ENCODE data around the gene TUBA8.
A peak's percentile ranks its signal among the peaks of the same experiment; 100 is the strongest.
"Not testable (repeated sequence)": the region's sequence is repeated elsewhere in the genome, so short reads cannot be mapped to it uniquely, and the experiment has no call there.

The TUBA8 gene

GRCh38 chr22:18093661-18094060 lies 16.9 kb upstream of the TUBA8 start:
- H3K4me3 ChIP-seq (ENCODE audit: low read depth in 1 of 2, low read length in 2 of 2) = no peak overlapping the region

GRCh38 chr22:18095101-18095805 lies 15.4 kb upstream of the TUBA8 start:
- Histone ChIP-seq H3K4me1 (ENCODE audit: insufficient read depth, low read length) (peaks cover 10% of the 10 kb centered on the region), H3K9me3 (ENCODE audit: low read length) (no peaks in the 10 kb centered on the region), H3K9ac (ENCODE audit: low read length) (no peak overlapping the region), H3K27ac (ENCODE audit: low read depth, low read length) (no peak overlapping the region), H3K27me3 (ENCODE audit: control insufficient read depth in 1 of 2, insufficient read depth in 2 of 2, low read length in 2 of 2) (no peaks in the 10 kb centered on the region), H3K36me3 (ENCODE audit: insufficient read depth, low read length) (peaks cover 3% of the 10 kb centered on the region), H3K4me3 (ENCODE audit: low read depth in 1 of 2, low read length in 2 of 2) (no peak overlapping the region)

More at GRCh38 chr22:18093661-18094060, 16.9 kb upstream of the TUBA8 start:
- H3K9me3 ChIP-seq (ENCODE audit: low read length) = no peaks in the 10 kb centered on the region
- H3K4me1 ChIP-seq (ENCODE audit: insufficient read depth, low read length) = peaks cover 10% of the 10 kb centered on the region
- no peaks in the 10 kb centered on the region for H3K27me3 ChIP-seq (ENCODE audit: control insufficient read depth in 1 of 2, insufficient read depth in 2 of 2, low read length in 2 of 2)
- no peak overlapping the region for H3K27ac ChIP-seq (ENCODE audit: low read depth, low read length)
- no peak overlapping the region for H3K9ac ChIP-seq (ENCODE audit: low read length)
- H3K36me3 ChIP-seq (ENCODE audit: insufficient read depth, low read length) = peaks cover 12% of the 10 kb centered on the region

- H3K4me3 ChIP-seq (ENCODE audit: low read depth in 1 of 2, low read length in 2 of 2) = no peak overlapping the region
- H3K4me1 ChIP-seq (ENCODE audit: insufficient read depth, low read length) = peaks cover 7% of the 10 kb centered on the region
Observed at GRCh38 chr22:18096823-18097222, 13.8 kb upstream of the TUBA8 start.

GRCh38 chr22:18100781-18101180 lies 9.8 kb upstream of the TUBA8 start:
- Histone ChIP-seq H3K9me3 (ENCODE audit: low read length) (no peaks in the 10 kb centered on the region), H3K9ac (ENCODE audit: low read length) (no peak overlapping the region), H3K27ac (ENCODE audit: low read depth, low read length) (no peak overlapping the region), H3K4me1 (ENCODE audit: insufficient read depth, low read length) (no peaks in the 10 kb centered on the region), H3K4me3 (ENCODE audit: low read depth in 1 of 2, low read length in 2 of 2) (no peak overlapping the region), H3K27me3 (ENCODE audit: control insufficient read depth in 1 of 2, insufficient read depth in 2 of 2, low read length in 2 of 2) (no peaks in the 10 kb centered on the region), H3K36me3 (ENCODE audit: insufficient read depth, low read length) (no peaks in the 10 kb centered on the region)

More at GRCh38 chr22:18096823-18097222, 13.8 kb upstream of the TUBA8 start:
- Histone ChIP-seq H3K9me3 (ENCODE audit: low read length) (no peaks in the 10 kb centered on the region), H3K9ac (ENCODE audit: low read length) (no peak overlapping the region), H3K36me3 (ENCODE audit: insufficient read depth, low read length) (no peaks in the 10 kb centered on the region), H3K27ac (ENCODE audit: low read depth, low read length) (no peak overlapping the region), H3K27me3 (ENCODE audit: control insufficient read depth in 1 of 2, insufficient read depth in 2 of 2, low read length in 2 of 2) (no peaks in the 10 kb centered on the region)

- Histone ChIP-seq H3K27me3 (ENCODE audit: control insufficient read depth in 1 of 2, insufficient read depth in 2 of 2, low read length in 2 of 2) (no peaks in the 10 kb centered on the region), H3K4me3 (ENCODE audit: low read depth in 1 of 2, low read length in 2 of 2) (no peak overlapping the region), H3K4me1 (ENCODE audit: insufficient read depth, low read length) (no peaks in the 10 kb centered on the region), H3K36me3 (ENCODE audit: insufficient read depth, low read length) (no peaks in the 10 kb centered on the region), H3K9ac (ENCODE audit: low read length) (no peak overlapping the region), H3K27ac (ENCODE audit: low read depth, low read length) (no peak overlapping the region), H3K9me3 (ENCODE audit: low read length) (no peaks in the 10 kb centered on the region)
Observed at GRCh38 chr22:18101536-18101935, 9.1 kb upstream of the TUBA8 start.

- H3K9me3 ChIP-seq (ENCODE audit: low read length) = no peaks in the 10 kb centered on the region
- no peaks in the 10 kb centered on the region for H3K4me1 ChIP-seq (ENCODE audit: insufficient read depth, low read length)
- no peaks in the 10 kb centered on the region for H3K36me3 ChIP-seq (ENCODE audit: insufficient read depth, low read length)
- H3K27me3 ChIP-seq (ENCODE audit: control insufficient read depth in 1 of 2, insufficient read depth in 2 of 2, low read length in 2 of 2) = no peaks in the 10 kb centered on the region
- no peak overlapping the region for H3K27ac ChIP-seq (ENCODE audit: low read depth, low read length)
- no peak overlapping the region for H3K4me3 ChIP-seq (ENCODE audit: low read depth in 1 of 2, low read length in 2 of 2)
- H3K9ac ChIP-seq (ENCODE audit: low read length) = no peak overlapping the region
Observed at GRCh38 chr22:18103527-18104269, 6.9 kb upstream of the TUBA8 start.

- peaks cover 2% of the 10 kb centered on the region for H3K4me1 ChIP-seq (ENCODE audit: insufficient read depth, low read length)
- no peak overlapping the region for H3K9ac ChIP-seq (ENCODE audit: low read length)
- no peak overlapping the region for H3K4me3 ChIP-seq (ENCODE audit: low read depth in 1 of 2, low read length in 2 of 2)
- no peaks in the 10 kb centered on the region for H3K36me3 ChIP-seq (ENCODE audit: insufficient read depth, low read length)
- no peak overlapping the region for H3K27ac ChIP-seq (ENCODE audit: low read depth, low read length)
- H3K9me3 ChIP-seq (ENCODE audit: low read length) = no peaks in the 10 kb centered on the region
- H3K27me3 ChIP-seq (ENCODE audit: control insufficient read depth in 1 of 2, insufficient read depth in 2 of 2, low read length in 2 of 2) = peaks cover under 1 to 4% of the 10 kb centered on the region in 2 donors
Observed at GRCh38 chr22:18104566-18104965, 6.0 kb upstream of the TUBA8 start.

GRCh38 chr22:18105981-18106380 lies 4.6 kb upstream of the TUBA8 start:
- not testable (repeated sequence) for H3K4me3 ChIP-seq (ENCODE audit: low read depth in 1 of 2, low read length in 2 of 2); H3K36me3 ChIP-seq (ENCODE audit: insufficient read depth, low read length); H3K9me3 ChIP-seq (ENCODE audit: low read length); H3K27ac ChIP-seq (ENCODE audit: low read depth, low read length); H3K9ac ChIP-seq (ENCODE audit: low read length); H3K4me1 ChIP-seq (ENCODE audit: insufficient read depth, low read length)
- peaks cover 5 to 18% of the 10 kb centered on the region in 2 donors for H3K27me3 ChIP-seq (ENCODE audit: control insufficient read depth in 1 of 2, insufficient read depth in 2 of 2, low read length in 2 of 2)

- peaks cover 5 to 26% of the 10 kb centered on the region in 2 donors for H3K27me3 ChIP-seq (ENCODE audit: control insufficient read depth in 1 of 2, insufficient read depth in 2 of 2, low read length in 2 of 2)
- not testable (repeated sequence) for H3K4me1 ChIP-seq (ENCODE audit: insufficient read depth, low read length); H3K9me3 ChIP-seq (ENCODE audit: low read length); H3K27ac ChIP-seq (ENCODE audit: low read depth, low read length); H3K4me3 ChIP-seq (ENCODE audit: low read depth in 1 of 2, low read length in 2 of 2); H3K9ac ChIP-seq (ENCODE audit: low read length); H3K36me3 ChIP-seq (ENCODE audit: insufficient read depth, low read length)
Observed at GRCh38 chr22:18106550-18107341, 3.9 kb upstream of the TUBA8 start.

- H3K4me3 ChIP-seq (ENCODE audit: low read depth in 1 of 2, low read length in 2 of 2) = no peak overlapping the region
- peaks cover 5 to 29% of the 10 kb centered on the region in 2 donors for H3K27me3 ChIP-seq (ENCODE audit: control insufficient read depth in 1 of 2, insufficient read depth in 2 of 2, low read length in 2 of 2)
- H3K9ac ChIP-seq (ENCODE audit: low read length) = no peak overlapping the region
- H3K27ac ChIP-seq (ENCODE audit: low read depth, low read length) = no peak overlapping the region
- H3K9me3 ChIP-seq (ENCODE audit: low read length) = no peaks in the 10 kb centered on the region
- H3K4me1 ChIP-seq (ENCODE audit: insufficient read depth, low read length) = peaks cover 8% of the 10 kb centered on the region
- no peaks in the 10 kb centered on the region for H3K36me3 ChIP-seq (ENCODE audit: insufficient read depth, low read length)
Observed at GRCh38 chr22:18108187-18108586, 2.4 kb upstream of the TUBA8 start.

- Histone ChIP-seq H3K4me3 (ENCODE audit: low read depth in 1 of 2, low read length in 2 of 2) (peak overlapping the region; percentile 18 to 27), H3K9ac (ENCODE audit: low read length) (no peak overlapping the region), H3K27me3 (ENCODE audit: control insufficient read depth in 1 of 2, insufficient read depth in 2 of 2, low read length in 2 of 2) (peaks cover 5 to 29% of the 10 kb centered on the region in 2 donors), H3K27ac (ENCODE audit: low read depth, low read length) (no peak overlapping the region), H3K36me3 (ENCODE audit: insufficient read depth, low read length) (no peaks in the 10 kb centered on the region), H3K4me1 (ENCODE audit: insufficient read depth, low read length) (peaks cover 8% of the 10 kb centered on the region), H3K9me3 (ENCODE audit: low read length) (no peaks in the 10 kb centered on the region)
Observed at GRCh38 chr22:18109410-18110193, 1.0 kb upstream of the TUBA8 start.

All from muscle layer of colon (tissue), 2 donors.